Measurements from ENCODE around the gene ACSL6. TPM values are rescaled to one million over a fixed set of nuclear protein-coding genes. Genes with fewer than 3 reads are reported as not detected.

ACSL6 gene
- total and polyA plus RNA-seq, 2 donors (not counting 1 experiment from before 2014, with no cell fraction given), result 0.03 to 0.62 TPM

DNA sequence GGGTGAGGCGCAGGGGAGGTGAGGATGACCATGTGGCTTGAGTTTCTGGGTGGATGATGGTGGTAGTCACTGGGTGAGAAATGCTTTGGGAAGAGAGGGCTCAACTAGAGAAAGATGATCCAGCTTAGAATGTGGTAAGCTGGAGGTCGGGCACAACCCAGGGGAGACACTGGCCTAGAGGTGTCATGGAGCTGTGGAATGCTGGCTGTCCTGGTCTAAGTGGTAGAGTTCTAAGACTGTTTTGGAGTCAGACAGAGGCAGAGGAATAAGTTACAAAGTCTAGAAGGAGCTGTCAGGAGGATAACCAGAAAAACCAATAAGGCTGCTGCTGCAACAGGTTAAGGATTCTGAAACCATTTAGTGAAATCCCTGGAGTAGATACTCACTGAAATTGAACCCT is 19.2 kb upstream of the ACSL6 start:
- no peaks in the 10 kb centered on the region for H4K20me1 ChIP-seq (ENCODE audit: control insufficient read depth, insufficient read depth, low read length, poor library complexity, severe bottlenecking)
- intact Hi-C loops (cut with micrococcal nuclease), result no loop called here
- Mint-ChIP-seq H3K27me3 (peaks cover 41% of the 10 kb centered on the region), H3K4me1 (no peaks in the 10 kb centered on the region), H3K4me3 (no peak overlapping the region), H3K27ac (no peak overlapping the region), H3K9me3 (ENCODE audit: insufficient read depth) (peaks cover 7% of the 10 kb centered on the region)
- no peak for DNase-seq
- H3K9me3 ChIP-seq (ENCODE audit: control extremely low read depth in 1 of 3, control insufficient read depth in 2 of 3, insufficient read depth in 1 of 3, low read length in 2 of 3), result peaks cover 0 to 6% (median 0%) of the 10 kb centered on the region in 3 donors
- H3K79me2 ChIP-seq (ENCODE audit: control insufficient read depth, insufficient read depth, low read length), result no peaks in the 10 kb centered on the region
- H3K4me2 ChIP-seq (replicated peaks; ENCODE audit: low read depth, low read length, poor library complexity, severe bottlenecking), result no peak overlapping the region
- H3K27ac ChIP-seq (ENCODE audit: low read length in 2 of 2), result no peak overlapping the region
- ChIA-PET POLR2A (no interaction called here), CTCF (interaction anchor here (0.5 kb wide), 1 partner anchor 339 kb away, joined by 6 read pairs; no protein-coding TSS in a partner anchor)
- 94% methylated on average over 2 of the region's 2 CpGs for WGBS (ENCODE audit: insufficient coverage)
- no peaks in the 10 kb centered on the region for H3K36me3 ChIP-seq (replicated peaks in 1 of 2; ENCODE audit: control extremely low read depth in 1 of 2, control insufficient read depth in 1 of 2, extremely low read depth in 1 of 2, insufficient read depth in 2 of 2, low read length in 1 of 2)
- TF ChIP-seq EZH2 (IDR thresholded peaks at IDR 0.05; ENCODE audit: borderline replicate concordance, insufficient read depth, low read depth, low read length, poor library complexity, severe bottlenecking), result no peak
- H2AFZ ChIP-seq (ENCODE audit: insufficient read depth, low read depth, low read length, poor library complexity, severe bottlenecking), result no peak overlapping the region
- no peak overlapping the region for H3K4me3 ChIP-seq (ENCODE audit: control extremely low read depth in 1 of 5, extremely low read depth in 1 of 5, insufficient read depth in 1 of 5, low read depth in 2 of 5, low read length in 4 of 5)
- peaks cover 0 to 11% (median 1%) of the 10 kb centered on the region in 4 experiments for H3K27me3 ChIP-seq (replicated peaks in 1 of 4; ENCODE audit: control extremely low read depth in 1 of 4, control insufficient read depth in 3 of 4, insufficient read depth in 4 of 4, low read length in 3 of 4)
- no peak overlapping the region for H3K9ac ChIP-seq (ENCODE audit: low read length)
- no peaks in the 10 kb centered on the region for H3K4me1 ChIP-seq (ENCODE audit: control insufficient read depth in 2 of 2, insufficient read depth in 2 of 2, low read length in 2 of 2)
- no peak for ATAC-seq (ENCODE audit: low read depth)

DNA sequence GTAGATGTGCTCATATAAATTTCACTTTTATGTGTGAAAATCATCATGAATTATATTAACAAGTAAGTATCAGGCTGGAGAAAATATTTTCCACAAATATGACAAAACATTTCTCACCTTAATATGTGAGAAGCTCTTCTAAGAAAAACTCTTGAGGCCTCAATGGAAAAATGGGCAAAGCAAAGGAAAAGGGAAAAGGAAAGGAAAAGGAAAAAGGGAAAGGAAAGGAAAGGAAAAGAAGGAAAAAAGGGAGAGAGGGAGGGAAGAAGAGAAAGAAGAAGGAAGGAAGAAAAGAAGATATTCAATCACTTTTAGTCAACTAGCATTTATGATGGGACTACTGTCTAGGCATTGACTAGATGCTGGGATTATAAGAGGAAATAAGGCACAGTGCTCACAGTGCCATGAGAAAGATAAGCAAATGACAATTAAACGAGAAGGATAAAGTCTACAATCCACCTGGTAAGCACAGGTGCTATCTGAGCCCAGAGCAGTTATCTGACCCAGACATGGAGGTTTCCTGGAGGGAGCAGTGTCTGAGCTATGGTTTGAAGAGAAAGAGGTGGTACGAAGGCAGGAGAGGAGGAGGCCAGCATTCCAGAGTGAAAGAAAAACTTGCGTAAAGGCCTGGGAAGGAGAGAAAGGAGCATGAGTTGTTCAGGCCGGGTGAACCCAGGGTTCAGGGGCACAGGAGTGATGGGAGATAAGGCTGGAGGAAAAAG is 18.3 kb upstream of the ACSL6 start:
- Histone ChIP-seq H2AFZ (ENCODE audit: insufficient read depth, low read depth, low read length, poor library complexity, severe bottlenecking) (no peak overlapping the region), H3K4me2 (replicated peaks; ENCODE audit: low read depth, low read length, poor library complexity, severe bottlenecking) (no peak overlapping the region), H3K36me3 (replicated peaks in 1 of 2; ENCODE audit: control extremely low read depth in 1 of 2, control insufficient read depth in 1 of 2, extremely low read depth in 1 of 2, insufficient read depth in 2 of 2, low read length in 1 of 2) (no peaks in the 10 kb centered on the region), H3K4me3 (ENCODE audit: control extremely low read depth in 1 of 5, extremely low read depth in 1 of 5, insufficient read depth in 1 of 5, low read depth in 2 of 5, low read length in 4 of 5) (no peak overlapping the region), H3K4me1 (ENCODE audit: control insufficient read depth in 2 of 2, insufficient read depth in 2 of 2, low read length in 2 of 2) (no peaks in the 10 kb centered on the region), H3K9ac (ENCODE audit: low read length) (no peak overlapping the region), H3K27me3 (replicated peaks in 1 of 4; ENCODE audit: control extremely low read depth in 1 of 4, control insufficient read depth in 3 of 4, insufficient read depth in 4 of 4, low read length in 3 of 4) (peaks cover 0 to 11% (median 1%) of the 10 kb centered on the region in 4 experiments), H3K79me2 (ENCODE audit: control insufficient read depth, insufficient read depth, low read length) (no peaks in the 10 kb centered on the region), H3K27ac (ENCODE audit: low read length in 2 of 2) (no peak overlapping the region), H3K9me3 (ENCODE audit: control extremely low read depth in 1 of 3, control insufficient read depth in 2 of 3, insufficient read depth in 1 of 3, low read length in 2 of 3) (peaks cover 0 to 3% (median 0%) of the 10 kb centered on the region in 3 donors), H4K20me1 (ENCODE audit: control insufficient read depth, insufficient read depth, low read length, poor library complexity, severe bottlenecking) (no peaks in the 10 kb centered on the region)
- intact Hi-C loops (cut with micrococcal nuclease), result no loop called here
- Mint-ChIP-seq H3K27me3 (peaks cover 41% of the 10 kb centered on the region), H3K4me3 (no peak overlapping the region), H3K9me3 (ENCODE audit: insufficient read depth) (peaks cover 7% of the 10 kb centered on the region), H3K4me1 (no peaks in the 10 kb centered on the region), H3K27ac (no peak overlapping the region)
- ChIA-PET POLR2A (no interaction called here), CTCF (interaction anchor here (0.5 to 0.7 kb wide), 2 partner anchors 72 to 338 kb away, joined by 3 to 6 read pairs; no protein-coding TSS in a partner anchor)
- no peak for TF ChIP-seq EZH2 (IDR thresholded peaks at IDR 0.05; ENCODE audit: borderline replicate concordance, insufficient read depth, low read depth, low read length, poor library complexity, severe bottlenecking)
- TF ChIP-seq, protein P1, sequence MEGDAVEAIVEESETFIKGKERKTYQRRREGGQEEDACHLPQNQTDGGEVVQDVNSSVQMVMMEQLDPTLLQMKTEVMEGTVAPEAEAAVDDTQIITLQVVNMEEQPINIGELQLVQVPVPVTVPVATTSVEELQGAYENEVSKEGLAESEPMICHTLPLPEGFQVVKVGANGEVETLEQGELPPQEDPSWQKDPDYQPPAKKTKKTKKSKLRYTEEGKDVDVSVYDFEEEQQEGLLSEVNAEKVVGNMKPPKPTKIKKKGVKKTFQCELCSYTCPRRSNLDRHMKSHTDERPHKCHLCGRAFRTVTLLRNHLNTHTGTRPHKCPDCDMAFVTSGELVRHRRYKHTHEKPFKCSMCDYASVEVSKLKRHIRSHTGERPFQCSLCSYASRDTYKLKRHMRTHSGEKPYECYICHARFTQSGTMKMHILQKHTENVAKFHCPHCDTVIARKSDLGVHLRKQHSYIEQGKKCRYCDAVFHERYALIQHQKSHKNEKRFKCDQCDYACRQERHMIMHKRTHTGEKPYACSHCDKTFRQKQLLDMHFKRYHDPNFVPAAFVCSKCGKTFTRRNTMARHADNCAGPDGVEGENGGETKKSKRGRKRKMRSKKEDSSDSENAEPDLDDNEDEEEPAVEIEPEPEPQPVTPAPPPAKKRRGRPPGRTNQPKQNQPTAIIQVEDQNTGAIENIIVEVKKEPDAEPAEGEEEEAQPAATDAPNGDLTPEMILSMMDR (IDR thresholded peaks at IDR 0.05), result no peak
- 96% methylated on average over 4 of the region's 4 CpGs for WGBS (ENCODE audit: insufficient coverage)
- DNase-seq, result no peak
- ATAC-seq (ENCODE audit: low read depth), result no peak
